Thyroid gland (tissue), 4 donors: ENCODE data around the gene ENTHD1.

ENCODE experiments used
- POLR2A ChIP-seq, 2 donors: fragments of 450-650 bp; IDR thresholded peaks; one replicate each; pipeline ENCODE4 v1.6.1; 2017; ENCODE audit warnings: antibody characterized with exemption in 2 of 2, mild to moderate bottlenecking in 2 of 2, moderate library complexity in 1 of 2
- TF ChIP-seq, protein P1 (sequence below), 6 experiments: fragments of 200-600 bp in 3 of 6; fragments of 450-650 bp in 3 of 6; sonication (generic) in 3 of 6; IDR thresholded peaks; one replicate each; pipeline ENCODE4 v1.5.1; 2016 to 2019; ENCODE audit warnings: antibody characterized with exemption in 6 of 6, mild to moderate bottlenecking in 2 of 6, inconsistent platforms in 1 of 6, moderate library complexity in 1 of 6

DNA sequence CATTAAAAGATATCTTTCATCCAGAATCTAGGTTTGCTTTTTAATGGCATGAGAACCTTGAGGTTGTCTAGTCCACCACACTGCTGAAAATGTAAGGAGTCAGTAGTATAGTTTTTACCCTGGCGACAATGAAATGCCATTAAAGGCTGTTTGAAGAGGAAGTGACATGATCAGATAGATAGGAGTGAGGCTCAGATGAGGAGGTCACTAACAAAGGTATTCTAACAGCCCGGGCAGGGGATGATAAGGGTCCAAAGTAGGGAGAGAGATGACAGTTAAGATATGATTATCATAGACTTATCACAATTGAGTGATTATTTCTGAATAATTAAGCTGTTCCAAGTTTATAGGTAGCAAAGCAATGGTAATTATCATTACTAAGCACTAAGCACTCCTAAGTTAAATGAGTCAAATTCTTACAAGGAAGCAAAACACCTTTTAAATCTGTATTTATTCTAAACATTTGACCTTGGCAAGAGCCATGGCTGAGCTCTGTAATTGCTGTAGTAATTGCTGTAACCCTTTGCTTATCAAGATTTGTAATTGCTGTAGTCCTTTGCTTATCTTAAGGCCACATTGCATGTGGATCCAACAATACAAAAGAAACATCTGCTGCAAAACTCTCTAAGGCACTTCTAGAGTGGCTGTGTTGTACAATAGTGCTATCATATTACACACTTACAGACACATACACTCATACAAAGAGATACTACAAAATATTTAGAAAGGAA lies 92.6 kb downstream of the ENTHD1 start:
- TF ChIP-seq POLR2A (IDR thresholded peaks at IDR 0.05), result no peak
- TF ChIP-seq, protein P1, sequence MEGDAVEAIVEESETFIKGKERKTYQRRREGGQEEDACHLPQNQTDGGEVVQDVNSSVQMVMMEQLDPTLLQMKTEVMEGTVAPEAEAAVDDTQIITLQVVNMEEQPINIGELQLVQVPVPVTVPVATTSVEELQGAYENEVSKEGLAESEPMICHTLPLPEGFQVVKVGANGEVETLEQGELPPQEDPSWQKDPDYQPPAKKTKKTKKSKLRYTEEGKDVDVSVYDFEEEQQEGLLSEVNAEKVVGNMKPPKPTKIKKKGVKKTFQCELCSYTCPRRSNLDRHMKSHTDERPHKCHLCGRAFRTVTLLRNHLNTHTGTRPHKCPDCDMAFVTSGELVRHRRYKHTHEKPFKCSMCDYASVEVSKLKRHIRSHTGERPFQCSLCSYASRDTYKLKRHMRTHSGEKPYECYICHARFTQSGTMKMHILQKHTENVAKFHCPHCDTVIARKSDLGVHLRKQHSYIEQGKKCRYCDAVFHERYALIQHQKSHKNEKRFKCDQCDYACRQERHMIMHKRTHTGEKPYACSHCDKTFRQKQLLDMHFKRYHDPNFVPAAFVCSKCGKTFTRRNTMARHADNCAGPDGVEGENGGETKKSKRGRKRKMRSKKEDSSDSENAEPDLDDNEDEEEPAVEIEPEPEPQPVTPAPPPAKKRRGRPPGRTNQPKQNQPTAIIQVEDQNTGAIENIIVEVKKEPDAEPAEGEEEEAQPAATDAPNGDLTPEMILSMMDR (IDR thresholded peaks at IDR 0.05), result no peak
